OCI-LY1 (cell line): ENCODE results near the gene ETV6.

Source experiments
- CTCF ChIP-seq: fragments of 200-600 bp; sonication (generic), shearing (Covaris generic); IDR thresholded peaks from 2 replicates; pipeline ENCODE4 v1.5.1; 2017; ENCODE audit warnings: mild to moderate bottlenecking, antibody characterized with exemption, low read length, moderate library complexity, mixed read lengths
- EZH2 ChIP-seq: fragments of 200-600 bp; sonication (generic), shearing (Covaris generic); IDR thresholded peaks from 2 replicates; pipeline ENCODE4 v1.8.0; 2017; ENCODE audit warnings: borderline replicate concordance, mixed run types, mild to moderate bottlenecking, antibody characterized with exemption, low read length, moderate library complexity, mixed read lengths

GRCh38 chr12:11712491-11712890, 63.0 kb downstream of the ETV6 start:
- TF ChIP-seq CTCF = no peak
- no peak for TF ChIP-seq EZH2
